Subcutaneous abdominal adipose tissue (tissue), 5 donors: Measurements from ENCODE around the gene CISH.

Experiments used
- H3K27ac ChIP-seq: one replicate; pipeline ENCODE4 v1.7.0; 2013; ENCODE audit warnings: low read depth, mild to moderate bottlenecking, inconsistent platforms, low read length, moderate library complexity
- H3K27me3 ChIP-seq, 5 donors: one replicate each; pipeline ENCODE4 v1.7.0; 2013; ENCODE audit warnings: low read length in 5 of 5, inconsistent platforms in 1 of 5; ENCODE audit not compliant: control insufficient read depth in 5 of 5, insufficient read depth in 4 of 5
- H3K36me3 ChIP-seq, 5 donors: one replicate each; pipeline ENCODE4 v1.7.0; 2013; ENCODE audit warnings: low read length in 5 of 5; ENCODE audit not compliant: control insufficient read depth in 5 of 5, insufficient read depth in 5 of 5
- H3K4me1 ChIP-seq, 5 donors: one replicate each; pipeline ENCODE4 v1.7.0; 2013; ENCODE audit warnings: low read length in 5 of 5, mild to moderate bottlenecking in 3 of 5, moderate library complexity in 1 of 5; ENCODE audit not compliant: control insufficient read depth in 5 of 5, insufficient read depth in 5 of 5
- H3K4me3 ChIP-seq, 5 donors: one replicate each; pipeline ENCODE4 v1.7.0; 2013; ENCODE audit warnings: low read length in 5 of 5, low read depth in 1 of 5
- H3K9ac ChIP-seq, 5 donors: one replicate each; pipeline ENCODE4 v1.7.0; 2013; ENCODE audit warnings: low read length in 5 of 5, mild to moderate bottlenecking in 4 of 5, moderate library complexity in 3 of 5
- H3K9me3 ChIP-seq, 5 donors: one replicate each; pipeline ENCODE4 v1.7.0; 2013; ENCODE audit warnings: low read length in 5 of 5; ENCODE audit not compliant: control insufficient read depth in 5 of 5
- donor health status: healthy.
- donor health status: healthy.
- donor health status: healthy.
- donor health status: healthy.
- donor health status: healthy.

CISH gene

GRCh38 chr3:50616770-50617095 lies 5.2 kb upstream of the CISH start:
- H3K4me3 ChIP-seq = peak overlapping the region; percentile 69 to 94 (median 76)
- H3K36me3 ChIP-seq = peaks cover 0 to 4% (median 0%) of the 10 kb centered on the region in 5 donors
- peaks cover 4 to 72% (median 41%) of the 10 kb centered on the region in 5 donors for H3K4me1 ChIP-seq
- H3K9me3 ChIP-seq = no peaks in the 10 kb centered on the region
- peak overlapping the region; percentile 73 for H3K27ac ChIP-seq
- H3K27me3 ChIP-seq = no peaks in the 10 kb centered on the region
- peak overlapping the region; percentile 31 to 82 (median 64) for H3K9ac ChIP-seq

GRCh38 chr3:50616003-50616769 lies 4.6 kb upstream of the CISH start:
- Histone ChIP-seq H3K4me1 (peaks cover 4 to 75% (median 43%) of the 10 kb centered on the region in 5 donors), H3K4me3 (peak overlapping the region; percentile 69 to 94 (median 76)), H3K27me3 (no peaks in the 10 kb centered on the region), H3K9ac (peak overlapping the region; percentile 31 to 82 (median 64)), H3K36me3 (peaks cover 0 to 4% (median 0%) of the 10 kb centered on the region in 5 donors), H3K9me3 (no peaks in the 10 kb centered on the region), H3K27ac (peak overlapping the region; percentile 73)

- Histone ChIP-seq H3K36me3 (peaks cover 0 to 4% (median 0%) of the 10 kb centered on the region in 5 donors), H3K4me1 (peaks cover 10 to 75% (median 52%) of the 10 kb centered on the region in 5 donors), H3K9ac (no peak overlapping the region), H3K27me3 (no peaks in the 10 kb centered on the region), H3K27ac (no peak overlapping the region), H3K4me3 (no peak overlapping the region), H3K9me3 (no peaks in the 10 kb centered on the region)
Measured at GRCh38 chr3:50615190-50615589, 3.6 kb upstream of the CISH start.

GRCh38 chr3:50612970-50613846 lies 1.6 kb upstream of the CISH start:
- H3K9ac ChIP-seq = peak overlapping the region in 2 of 5 donors; percentile 79 to 93

GRCh38 chr3:50612234-50612882 lies 784 bp upstream of the CISH start:
- H3K36me3 ChIP-seq = peaks cover 0 to 13% (median 10%) of the 10 kb centered on the region in 5 donors
- H3K27ac ChIP-seq = peak overlapping the region; percentile 80
- peaks cover 9 to 81% (median 66%) of the 10 kb centered on the region in 5 donors for H3K4me1 ChIP-seq
- H3K9ac ChIP-seq = peak overlapping the region in 4 of 5 donors; percentile 71 to 93 (median 76)
- H3K27me3 ChIP-seq = no peaks in the 10 kb centered on the region
- peak overlapping the region; percentile 49 to 88 (median 76) for H3K4me3 ChIP-seq
- no peaks in the 10 kb centered on the region for H3K9me3 ChIP-seq

More at GRCh38 chr3:50612970-50613846, 1.6 kb upstream of the CISH start:
- peaks cover 12 to 81% (median 66%) of the 10 kb centered on the region in 5 donors for H3K4me1 ChIP-seq
- peak overlapping the region in 3 of 5 donors; percentile 49 to 88 (median 54) for H3K4me3 ChIP-seq
- H3K27me3 ChIP-seq = no peaks in the 10 kb centered on the region
- no peak overlapping the region for H3K27ac ChIP-seq
- H3K36me3 ChIP-seq = peaks cover 0 to 5% (median 3%) of the 10 kb centered on the region in 5 donors
- H3K9me3 ChIP-seq = no peaks in the 10 kb centered on the region

GRCh38 chr3:50610992-50611463 lies 546 bp downstream of the CISH start:
- no peaks in the 10 kb centered on the region for H3K27me3 ChIP-seq
- H3K9me3 ChIP-seq = no peaks in the 10 kb centered on the region
- peak overlapping the region; percentile 76 to 88 (median 79) for H3K4me3 ChIP-seq
- peaks cover 0 to 25% (median 22%) of the 10 kb centered on the region in 5 donors for H3K36me3 ChIP-seq
- H3K9ac ChIP-seq = peak overlapping the region; percentile 82 to 93 (median 86)
- H3K4me1 ChIP-seq = peaks cover 10 to 83% (median 73%) of the 10 kb centered on the region in 5 donors
- H3K27ac ChIP-seq = peak overlapping the region; percentile 80

GRCh38 chr3:50610181-50610971 lies 1.2 kb downstream of the CISH start:
- H3K4me3 ChIP-seq = peak overlapping the region; percentile 76 to 88 (median 79)
- H3K4me1 ChIP-seq = peaks cover 10 to 86% (median 79%) of the 10 kb centered on the region in 5 donors
- no peaks in the 10 kb centered on the region for H3K9me3 ChIP-seq
- peaks cover 0 to 31% (median 25%) of the 10 kb centered on the region in 5 donors for H3K36me3 ChIP-seq
- H3K27ac ChIP-seq = peak overlapping the region; percentile 80
- H3K9ac ChIP-seq = peak overlapping the region; percentile 82 to 93 (median 86)
- H3K27me3 ChIP-seq = no peaks in the 10 kb centered on the region

GRCh38 chr3:50609763-50610085 lies 1.9 kb downstream of the CISH start:
- Histone ChIP-seq H3K36me3 (peaks cover 0 to 37% (median 28%) of the 10 kb centered on the region in 5 donors), H3K27ac (peak overlapping the region; percentile 80), H3K27me3 (no peaks in the 10 kb centered on the region), H3K4me3 (peak overlapping the region; percentile 76 to 88 (median 79)), H3K4me1 (peaks cover 13 to 93% (median 83%) of the 10 kb centered on the region in 5 donors), H3K9ac (peak overlapping the region in 4 of 5 donors; percentile 44 to 93 (median 88)), H3K9me3 (no peaks in the 10 kb centered on the region)
